ENCODE data around the gene MMD2.

DNA sequence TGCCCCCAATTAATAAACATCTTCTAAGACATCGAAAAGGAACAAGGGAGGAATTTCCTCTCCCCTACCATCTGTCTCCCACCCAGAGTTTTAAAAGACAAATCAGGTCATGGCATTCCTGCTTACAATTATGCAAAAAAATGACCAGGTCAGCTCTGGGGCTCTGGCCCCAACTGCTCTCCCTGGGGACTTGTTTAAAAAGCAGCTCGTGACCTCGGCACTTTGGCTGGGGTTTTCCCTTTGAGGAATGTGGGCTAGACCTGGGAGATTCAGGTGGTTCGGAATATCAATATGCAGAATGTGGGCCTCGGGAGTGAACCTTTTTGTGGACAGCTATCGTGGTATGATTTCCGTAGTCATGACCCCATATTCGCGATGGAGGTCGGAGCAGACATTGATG is 74.8 kb downstream of the MMD2 start:
- no peak for TF ChIP-seq ZC3H11A (IDR thresholded peaks at IDR 0.05)
- TF ChIP-seq, protein P1, sequence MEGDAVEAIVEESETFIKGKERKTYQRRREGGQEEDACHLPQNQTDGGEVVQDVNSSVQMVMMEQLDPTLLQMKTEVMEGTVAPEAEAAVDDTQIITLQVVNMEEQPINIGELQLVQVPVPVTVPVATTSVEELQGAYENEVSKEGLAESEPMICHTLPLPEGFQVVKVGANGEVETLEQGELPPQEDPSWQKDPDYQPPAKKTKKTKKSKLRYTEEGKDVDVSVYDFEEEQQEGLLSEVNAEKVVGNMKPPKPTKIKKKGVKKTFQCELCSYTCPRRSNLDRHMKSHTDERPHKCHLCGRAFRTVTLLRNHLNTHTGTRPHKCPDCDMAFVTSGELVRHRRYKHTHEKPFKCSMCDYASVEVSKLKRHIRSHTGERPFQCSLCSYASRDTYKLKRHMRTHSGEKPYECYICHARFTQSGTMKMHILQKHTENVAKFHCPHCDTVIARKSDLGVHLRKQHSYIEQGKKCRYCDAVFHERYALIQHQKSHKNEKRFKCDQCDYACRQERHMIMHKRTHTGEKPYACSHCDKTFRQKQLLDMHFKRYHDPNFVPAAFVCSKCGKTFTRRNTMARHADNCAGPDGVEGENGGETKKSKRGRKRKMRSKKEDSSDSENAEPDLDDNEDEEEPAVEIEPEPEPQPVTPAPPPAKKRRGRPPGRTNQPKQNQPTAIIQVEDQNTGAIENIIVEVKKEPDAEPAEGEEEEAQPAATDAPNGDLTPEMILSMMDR (IDR thresholded peaks at IDR 0.05): no peak
- TF ChIP-seq PHF8 (IDR thresholded peaks at IDR 0.05; ENCODE audit: borderline replicate concordance, low read depth): no peak
- TF ChIP-seq CHD4 (IDR thresholded peaks at IDR 0.05; ENCODE audit: borderline replicate concordance): no peak
- TF ChIP-seq HOXB13 (CRISPR knock-in tag; IDR thresholded peaks at IDR 0.05; ENCODE audit: low read depth): no peak
- no peak for TF ChIP-seq POLR2AphosphoS2 (conservative IDR thresholded peaks at IDR 0.05; ENCODE audit: low read length)
- TF ChIP-seq POLR2A (IDR thresholded peaks at IDR 0.05; ENCODE audit: low read length): no peak
- no peak for TF ChIP-seq RCOR1 (IDR thresholded peaks at IDR 0.05; ENCODE audit: low read depth, low read length)
- TF ChIP-seq RFX5 (IDR thresholded peaks at IDR 0.05): no peak
- TF ChIP-seq RAD21 (conservative IDR thresholded peaks at IDR 0.05 in 1 of 2, IDR thresholded peaks at IDR 0.05 in 1 of 2): no peak

Data from A549 (cell line).